Neural cell (in vitro differentiated cells): Measurements from ENCODE around the gene PPP1CA. TPM values are rescaled to one million over a fixed set of nuclear protein-coding genes. Genes with fewer than 3 reads are reported as not detected.

Experiments
- H2AFZ ChIP-seq: fragments of 200-600, 300-800 bp; sonication (generic), shearing (Covaris generic); 2 replicates; pipeline ENCODE4 v1.6.0; 2014; ENCODE audit warnings: low read depth, mild to moderate bottlenecking, antibody characterized with exemption, low read length, moderate library complexity
- H3F3A ChIP-seq: fragments of 200-600 bp; shearing (Covaris generic); 2 replicates; pipeline ENCODE4 v1.6.1; 2016; ENCODE audit warnings: mild to moderate bottlenecking, moderate library complexity, mixed read lengths, antibody characterized with exemption, low read length; ENCODE audit not compliant: insufficient read depth, poor library complexity, severe bottlenecking
- H3K27ac ChIP-seq: fragments of 200-600, 300-800 bp; sonication (generic), shearing (Covaris generic); 2 replicates; pipeline ENCODE4 v1.5.1; 2014; ENCODE audit warnings: mild to moderate bottlenecking, low read length, moderate library complexity
- H3K27me3 ChIP-seq: fragments of 300-800, 200-600 bp; sonication (generic), shearing (Covaris generic); 2 replicates; pipeline ENCODE4 v1.6.0; 2014; ENCODE audit warnings: mild to moderate bottlenecking, low read depth, low read length, moderate library complexity; ENCODE audit not compliant: insufficient read depth
- H3K36me3 ChIP-seq: fragments of 300-800, 200-600 bp; sonication (generic), shearing (Covaris generic); 2 replicates; pipeline ENCODE4 v1.5.1; 2014; ENCODE audit warnings: mild to moderate bottlenecking, antibody characterized with exemption, low read length, moderate library complexity; ENCODE audit not compliant: insufficient read depth
- H3K4me2 ChIP-seq: fragments of 300-800, 200-600 bp; sonication (generic), shearing (Covaris generic); 2 replicates; pipeline ENCODE4 v1.6.0; 2014; ENCODE audit warnings: mild to moderate bottlenecking, low read length
- H3K4me3 ChIP-seq: fragments of 300-800, 200-600 bp; sonication (generic), shearing (Covaris generic); 2 replicates; pipeline ENCODE4 v1.5.1; 2014; ENCODE audit warnings: mild to moderate bottlenecking, low read length, moderate library complexity
- H3K79me2 ChIP-seq: fragments of 200-600 bp; shearing (Covaris generic); replicated peaks from 2 replicates; pipeline ENCODE4 v1.6.0; 2014; ENCODE audit warnings: mild to moderate bottlenecking, low read length, moderate library complexity; ENCODE audit not compliant: insufficient read depth
- H3K9ac ChIP-seq: fragments of 300-800, 200-600 bp; sonication (generic), shearing (Covaris generic); 2 replicates; pipeline ENCODE4 v1.6.1; 2016; ENCODE audit warnings: mild to moderate bottlenecking, low read length, mixed read lengths
- H3K9me2 ChIP-seq: fragments of 200-600 bp; shearing (Covaris generic); 2 replicates; pipeline ENCODE4 v1.6.1; 2016; ENCODE audit warnings: mild to moderate bottlenecking, low read length, mixed read lengths; ENCODE audit not compliant: insufficient read depth
- H3K9me3 ChIP-seq: fragments of 200-600, 300-800 bp; sonication (generic), shearing (Covaris generic); 2 replicates; pipeline ENCODE4 v1.6.1; 2016; ENCODE audit warnings: mild to moderate bottlenecking, mixed run types, low read length, moderate library complexity, mixed read lengths
- H4K20me1 ChIP-seq: fragments of 200-600 bp; shearing (Covaris generic); 2 replicates; pipeline ENCODE4 v1.6.1; 2016; ENCODE audit warnings: mild to moderate bottlenecking, mixed run types; ENCODE audit not compliant: insufficient read depth
- EP300 ChIP-seq: fragments of 450-650 bp; conservative IDR thresholded peaks from 2 replicates; pipeline ENCODE4 v1.6.1; 2014; ENCODE audit warnings: antibody characterized with exemption, mild to moderate bottlenecking, moderate library complexity; ENCODE audit not compliant: poor library complexity, severe bottlenecking
- EZH2 ChIP-seq: fragments of 200-600, 300-800 bp; shearing (Covaris generic), sonication (generic); IDR thresholded peaks from 2 replicates; pipeline ENCODE4 v1.6.1; 2014; ENCODE audit warnings: antibody characterized with exemption, low read length, borderline replicate concordance, mild to moderate bottlenecking; ENCODE audit not compliant: insufficient read depth, poor library complexity, severe bottlenecking
- MXI1 ChIP-seq: fragments of 450-650 bp; conservative IDR thresholded peaks from 2 replicates; pipeline ENCODE4 v1.6.1; 2014; ENCODE audit warnings: antibody characterized with exemption, mild to moderate bottlenecking; ENCODE audit not compliant: poor library complexity, severe bottlenecking
- POLR2AphosphoS5 ChIP-seq: IDR thresholded peaks from 2 replicates; pipeline ENCODE4 v1.6.1; 2012
- RAD21 ChIP-seq: fragments of 450-650 bp; conservative IDR thresholded peaks from 2 replicates; pipeline ENCODE4 v1.6.1; 2014; ENCODE audit warnings: antibody characterized with exemption, mild to moderate bottlenecking, moderate library complexity
- SMC3 ChIP-seq: fragments of 450-650 bp; conservative IDR thresholded peaks from 2 replicates; pipeline ENCODE4 v1.6.1; 2014; ENCODE audit warnings: antibody characterized with exemption, mild to moderate bottlenecking, moderate library complexity; ENCODE audit not compliant: poor library complexity
- TAF1 ChIP-seq: IDR thresholded peaks from 2 replicates; pipeline ENCODE4 v1.6.1; 2012; ENCODE audit warnings: low read depth
- polyA plus RNA-seq: library from polyadenylated mRNA; depleted of rRNA; stranded (reverse); fragments of >200 nt; gene quantifications from 2 replicates; pipeline ENCODE4 v1.2.3, GENCODE V29; 2014
- TF ChIP-seq, protein P1 (sequence below): fragments of 450-650 bp; IDR thresholded peaks from 2 replicates; pipeline ENCODE4 v1.5.1; 2014; ENCODE audit warnings: antibody characterized with exemption, mild to moderate bottlenecking, moderate library complexity; ENCODE audit not compliant: poor library complexity, severe bottlenecking
- TF ChIP-seq, protein P2 (sequence below): IDR thresholded peaks from 2 replicates; pipeline ENCODE4 v1.6.1; 2012; ENCODE audit warnings: borderline replicate concordance

PPP1CA gene
- polyA plus RNA-seq, 1 donor from 2014 or later, result 106 TPM

DNA sequence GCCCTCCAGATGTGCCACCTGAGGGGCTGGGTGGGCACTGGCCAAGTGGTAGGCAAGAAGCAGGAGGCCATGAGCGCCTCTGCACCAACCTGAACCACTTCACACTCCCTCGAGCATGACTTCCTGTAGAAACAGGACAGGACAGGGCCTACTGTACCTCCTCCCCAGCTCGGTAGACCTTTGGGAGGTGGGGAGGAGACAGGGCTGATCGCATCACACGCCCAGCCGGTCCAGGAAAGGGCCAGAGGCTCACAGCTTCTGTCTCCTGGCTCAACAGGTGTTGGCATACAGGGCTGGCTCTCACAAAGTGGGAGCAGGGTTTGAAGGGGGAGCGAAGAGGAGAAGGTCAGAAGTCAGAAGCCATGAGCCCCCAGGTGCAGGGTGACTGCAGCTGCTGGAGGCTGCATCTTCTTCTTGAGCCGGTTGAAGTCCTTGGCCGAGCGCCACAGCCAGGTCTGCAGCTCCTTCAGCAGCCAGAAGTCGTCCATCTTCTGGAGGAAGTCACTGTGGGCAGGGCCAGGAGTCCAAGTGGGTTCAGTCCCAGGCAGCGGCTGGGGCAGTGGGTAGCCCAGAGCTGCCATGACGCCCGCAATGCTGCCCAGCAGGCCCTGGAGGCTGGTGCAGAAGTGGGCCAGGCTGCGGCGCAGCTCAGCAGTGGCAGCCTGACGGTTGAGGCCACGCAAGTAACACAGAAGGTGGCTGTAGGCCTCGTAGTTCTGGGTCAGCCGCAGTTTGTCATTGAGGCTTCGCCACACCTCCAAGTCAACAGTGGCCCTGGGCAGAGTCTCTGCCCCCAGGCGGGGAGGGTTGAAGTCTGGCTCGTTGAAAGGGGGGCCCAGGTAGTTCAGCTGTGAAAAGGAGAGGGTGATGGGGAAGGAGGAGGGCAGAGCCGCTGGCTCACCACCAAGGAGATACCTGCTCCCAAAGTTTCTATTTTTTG lies 36.6 kb downstream of the PPP1CA start:
- Histone ChIP-seq H3K9me3 (no peaks in the 10 kb centered on the region), H3K27ac (no peak overlapping the region), H3K4me3 (no peak overlapping the region), H2AFZ (no peak overlapping the region), H3K4me2 (no peak overlapping the region), H3K9ac (no peak overlapping the region), H3F3A (no peaks in the 10 kb centered on the region), H4K20me1 (no peaks in the 10 kb centered on the region), H3K27me3 (no peaks in the 10 kb centered on the region), H3K36me3 (no peaks in the 10 kb centered on the region), H3K79me2 (no peaks in the 10 kb centered on the region), H3K9me2 (no peaks in the 10 kb centered on the region)
- TF ChIP-seq, protein P1, sequence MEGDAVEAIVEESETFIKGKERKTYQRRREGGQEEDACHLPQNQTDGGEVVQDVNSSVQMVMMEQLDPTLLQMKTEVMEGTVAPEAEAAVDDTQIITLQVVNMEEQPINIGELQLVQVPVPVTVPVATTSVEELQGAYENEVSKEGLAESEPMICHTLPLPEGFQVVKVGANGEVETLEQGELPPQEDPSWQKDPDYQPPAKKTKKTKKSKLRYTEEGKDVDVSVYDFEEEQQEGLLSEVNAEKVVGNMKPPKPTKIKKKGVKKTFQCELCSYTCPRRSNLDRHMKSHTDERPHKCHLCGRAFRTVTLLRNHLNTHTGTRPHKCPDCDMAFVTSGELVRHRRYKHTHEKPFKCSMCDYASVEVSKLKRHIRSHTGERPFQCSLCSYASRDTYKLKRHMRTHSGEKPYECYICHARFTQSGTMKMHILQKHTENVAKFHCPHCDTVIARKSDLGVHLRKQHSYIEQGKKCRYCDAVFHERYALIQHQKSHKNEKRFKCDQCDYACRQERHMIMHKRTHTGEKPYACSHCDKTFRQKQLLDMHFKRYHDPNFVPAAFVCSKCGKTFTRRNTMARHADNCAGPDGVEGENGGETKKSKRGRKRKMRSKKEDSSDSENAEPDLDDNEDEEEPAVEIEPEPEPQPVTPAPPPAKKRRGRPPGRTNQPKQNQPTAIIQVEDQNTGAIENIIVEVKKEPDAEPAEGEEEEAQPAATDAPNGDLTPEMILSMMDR, result no peak
- TF ChIP-seq MXI1 (no peak), EZH2 (no peak), TAF1 (no peak), EP300 (no peak), RAD21 (no peak), SMC3 (no peak), POLR2AphosphoS5 (no peak)
- TF ChIP-seq, protein P2, sequence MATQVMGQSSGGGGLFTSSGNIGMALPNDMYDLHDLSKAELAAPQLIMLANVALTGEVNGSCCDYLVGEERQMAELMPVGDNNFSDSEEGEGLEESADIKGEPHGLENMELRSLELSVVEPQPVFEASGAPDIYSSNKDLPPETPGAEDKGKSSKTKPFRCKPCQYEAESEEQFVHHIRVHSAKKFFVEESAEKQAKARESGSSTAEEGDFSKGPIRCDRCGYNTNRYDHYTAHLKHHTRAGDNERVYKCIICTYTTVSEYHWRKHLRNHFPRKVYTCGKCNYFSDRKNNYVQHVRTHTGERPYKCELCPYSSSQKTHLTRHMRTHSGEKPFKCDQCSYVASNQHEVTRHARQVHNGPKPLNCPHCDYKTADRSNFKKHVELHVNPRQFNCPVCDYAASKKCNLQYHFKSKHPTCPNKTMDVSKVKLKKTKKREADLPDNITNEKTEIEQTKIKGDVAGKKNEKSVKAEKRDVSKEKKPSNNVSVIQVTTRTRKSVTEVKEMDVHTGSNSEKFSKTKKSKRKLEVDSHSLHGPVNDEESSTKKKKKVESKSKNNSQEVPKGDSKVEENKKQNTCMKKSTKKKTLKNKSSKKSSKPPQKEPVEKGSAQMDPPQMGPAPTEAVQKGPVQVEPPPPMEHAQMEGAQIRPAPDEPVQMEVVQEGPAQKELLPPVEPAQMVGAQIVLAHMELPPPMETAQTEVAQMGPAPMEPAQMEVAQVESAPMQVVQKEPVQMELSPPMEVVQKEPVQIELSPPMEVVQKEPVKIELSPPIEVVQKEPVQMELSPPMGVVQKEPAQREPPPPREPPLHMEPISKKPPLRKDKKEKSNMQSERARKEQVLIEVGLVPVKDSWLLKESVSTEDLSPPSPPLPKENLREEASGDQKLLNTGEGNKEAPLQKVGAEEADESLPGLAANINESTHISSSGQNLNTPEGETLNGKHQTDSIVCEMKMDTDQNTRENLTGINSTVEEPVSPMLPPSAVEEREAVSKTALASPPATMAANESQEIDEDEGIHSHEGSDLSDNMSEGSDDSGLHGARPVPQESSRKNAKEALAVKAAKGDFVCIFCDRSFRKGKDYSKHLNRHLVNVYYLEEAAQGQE, result no peak

- TF ChIP-seq MXI1 (no peak), EZH2 (no peak), EP300 (no peak), RAD21 (no peak), POLR2AphosphoS5 (no peak), TAF1 (no peak), SMC3 (no peak)
- TF ChIP-seq, protein P1, result no peak
- TF ChIP-seq, protein P2, result no peak
- Histone ChIP-seq H3K79me2 (no peaks in the 10 kb centered on the region), H3K9me2 (no peaks in the 10 kb centered on the region), H4K20me1 (no peaks in the 10 kb centered on the region), H3K27me3 (no peaks in the 10 kb centered on the region), H3K4me3 (no peak overlapping the region), H3K27ac (no peak overlapping the region), H3F3A (no peaks in the 10 kb centered on the region), H3K4me2 (no peak overlapping the region), H3K9me3 (no peaks in the 10 kb centered on the region), H3K9ac (no peak overlapping the region), H3K36me3 (no peaks in the 10 kb centered on the region), H2AFZ (no peak overlapping the region)
These were observed 37.5 kb downstream of the PPP1CA start for GRCh38 chr11:67364169-67364568.
